Endothelial cell of umbilical vein (primary cell): ENCODE measurements around the gene SLC7A8. TPM values are rescaled to one million over a fixed set of nuclear protein-coding genes. Genes with fewer than 3 reads are reported as not detected.

Source experiments
- BruUV-seq: library from RNA; stranded (reverse); fragments of 400-500 nt; replicated peaks from 2 replicates; lab custom pipeline; 2021; lab: Mats Ljungman, UMichigan
- CTCF ChIA-PET: fragments of 300-600, 350-600 bp; sonication (Branson Sonifier 250); formaldehyde crosslinking; loops from one replicate; lab custom pipeline; 2021; ENCODE audit warnings: antibody characterized with exemption, inconsistent platforms; lab: Charles Lee
- POLR2A ChIA-PET: fragments of 300-600, 350-600 bp; sonication (Branson Sonifier 250); formaldehyde crosslinking; loops from one replicate; lab custom pipeline; 2021; ENCODE audit warnings: antibody characterized with exemption, inconsistent platforms; lab: Charles Lee
- DNase-seq: peaks from one replicate; pipeline ENCODE4 v3.0.0-alpha.2; 2011; ENCODE audit warnings: low read depth, low spot score
- FAIRE-seq: peaks from 2 replicates; lab custom pipeline; 2011; peaks lifted over from hg19 to GRCh38; lab: Jason Lieb, UNC
- H2AFZ ChIP-seq: 2 replicates; pipeline ENCODE4 v1.6.0; 2012; ENCODE audit warnings: low read depth, low read length, control low read depth, inconsistent platforms
- H3K27ac ChIP-seq: 2 replicates; pipeline ENCODE4 v1.5.1; 2011; ENCODE audit warnings: low read depth, mild to moderate bottlenecking, control low read depth, low read length, moderate library complexity; ENCODE audit not compliant: insufficient read depth
- H3K27me3 ChIP-seq, 2 experiments: 2 replicates each; pipeline versions ENCODE4 v1.6.0 to v1.6.1; 2011; ENCODE audit warnings: low read length in 2 of 2, mixed read lengths in 1 of 2; ENCODE audit not compliant: control insufficient read depth in 2 of 2, insufficient read depth in 2 of 2
- H3K36me3 ChIP-seq, 2 experiments: 2 replicates in 1 of 2; 3 replicates in 1 of 2; pipeline ENCODE4 v1.5.1; 2011; ENCODE audit warnings: low read length in 2 of 2, mild to moderate bottlenecking in 1 of 2, moderate library complexity in 1 of 2; ENCODE audit not compliant: control insufficient read depth in 2 of 2, insufficient read depth in 2 of 2; ENCODE audit errors: extremely low read depth in 1 of 2
- H3K4me1 ChIP-seq: 3 replicates; pipeline ENCODE4 v1.5.1; 2011; ENCODE audit warnings: mild to moderate bottlenecking, low read length; ENCODE audit not compliant: control insufficient read depth, insufficient read depth; ENCODE audit errors: extremely low read depth
- H3K4me2 ChIP-seq: 2 replicates; pipeline ENCODE4 v1.6.1; 2011; ENCODE audit warnings: low read length, control low read depth, mixed read lengths; ENCODE audit not compliant: insufficient read depth
- H3K4me3 ChIP-seq, 3 experiments: fragments of 200-600 bp in 1 of 3; sonication (generic), shearing (Covaris generic) in 1 of 3; replicated peaks in 1 of 3; 2 replicates each; pipeline ENCODE4 v1.5.1; 2011 to 2016; ENCODE audit warnings: control low read depth in 3 of 3, low read length in 3 of 3, mild to moderate bottlenecking in 2 of 3, inconsistent platforms in 1 of 3, low read depth in 1 of 3, moderate library complexity in 1 of 3; ENCODE audit not compliant: insufficient read depth in 1 of 3
- H3K79me2 ChIP-seq: 2 replicates; pipeline ENCODE4 v1.6.0; 2012; ENCODE audit warnings: low read length, inconsistent platforms; ENCODE audit not compliant: control insufficient read depth, insufficient read depth
- H3K9ac ChIP-seq: replicated peaks from 2 replicates; pipeline ENCODE3; 2011; ENCODE audit warnings: low read length, control low read depth; ENCODE audit not compliant: insufficient read depth; ENCODE audit errors: extremely low read depth
- H3K9me1 ChIP-seq: replicated peaks from 3 replicates; pipeline ENCODE4 v1.6.0; 2011; ENCODE audit warnings: mild to moderate bottlenecking, low read length; ENCODE audit not compliant: control insufficient read depth, insufficient read depth; ENCODE audit errors: extremely low read depth
- H3K9me3 ChIP-seq: replicated peaks from 2 replicates; pipeline ENCODE4 v1.5.1; 2012; ENCODE audit warnings: low read length, inconsistent platforms; ENCODE audit not compliant: control insufficient read depth, insufficient read depth
- H4K20me1 ChIP-seq: replicated peaks from 2 replicates; pipeline ENCODE3; 2011; ENCODE audit warnings: mild to moderate bottlenecking, low read length; ENCODE audit not compliant: control insufficient read depth, insufficient read depth; ENCODE audit errors: extremely low read depth
- CTCF ChIP-seq, 2 donors: IDR thresholded peaks; 1 replicate in 1 of 2; 2 replicates in 1 of 2; pipeline ENCODE4 v1.5.1; 2011; ENCODE audit warnings: low read length in 2 of 2, mild to moderate bottlenecking in 2 of 2, moderate library complexity in 2 of 2, control low read depth in 1 of 2, inconsistent platforms in 1 of 2, low read depth in 1 of 2; ENCODE audit not compliant: insufficient read depth in 1 of 2; ENCODE audit errors: extremely low read depth in 1 of 2
- EZH2 ChIP-seq: IDR thresholded peaks from 2 replicates; pipeline ENCODE4 v1.6.1; 2012; ENCODE audit warnings: borderline replicate concordance, low read depth, mild to moderate bottlenecking, moderate library complexity, low read length, inconsistent platforms; ENCODE audit not compliant: severe bottlenecking
- FOS ChIP-seq: IDR thresholded peaks from 2 replicates; pipeline ENCODE4 v1.6.1; 2011; ENCODE audit warnings: mild to moderate bottlenecking, low read length, moderate library complexity, borderline replicate concordance; ENCODE audit not compliant: insufficient read depth
- GATA2 ChIP-seq: IDR thresholded peaks from 2 replicates; pipeline ENCODE4 v1.7.0; 2011; ENCODE audit warnings: low read depth, mild to moderate bottlenecking, moderate library complexity, mixed read lengths, low read length; ENCODE audit not compliant: insufficient read length, insufficient read depth
- JUN ChIP-seq: IDR thresholded peaks from 2 replicates; pipeline ENCODE4 v1.6.1; 2011; ENCODE audit warnings: borderline replicate concordance, low read depth; ENCODE audit not compliant: insufficient read length, insufficient read depth
- MAX ChIP-seq: IDR thresholded peaks from 2 replicates; pipeline ENCODE4 v1.6.1; 2011; ENCODE audit not compliant: insufficient read depth, insufficient read length
- MYC ChIP-seq: IDR thresholded peaks from one replicate; pipeline ENCODE4 v1.6.1; 2011; ENCODE audit warnings: mild to moderate bottlenecking, low read depth, low read length
- POLR2A ChIP-seq: IDR thresholded peaks from 2 replicates; pipeline ENCODE4 v1.6.1; 2012; ENCODE audit warnings: low read depth, mild to moderate bottlenecking, control low read depth, low read length
- POLR2AphosphoS5 ChIP-seq: IDR thresholded peaks from 2 replicates; pipeline ENCODE4 v1.6.1; 2012; ENCODE audit warnings: low read depth, mild to moderate bottlenecking, control low read depth, low read length, moderate library complexity; ENCODE audit not compliant: insufficient read depth
- dilution Hi-C: fragments of 300-500 bp; cut with MboI; formaldehyde crosslinking; loops from one replicate; pipeline ENCODE4 v1.15.0; 2019; ENCODE audit warnings: low sequenced_read_pairs; ENCODE audit not compliant: extremely low pct_ligation_motif_present
- intact Hi-C: fragments of 100-400 bp; cut with micrococcal nuclease; formaldehyde crosslinking; loops from one replicate; pipeline ENCODE4 v1.10.0; 2022
- polyA plus RNA-seq, 4 experiments: library from polyadenylated mRNA; depleted of rRNA in 3 of 4; stranded (reverse) in 3 of 4; unstranded in 1 of 4; fragments of >200 nt; gene quantifications; 2 replicates each; pipeline versions ENCODE4 v1.2.1 to v1.2.3, GENCODE V29; 2011 to 2012; ENCODE audit warnings: missing spikeins in 1 of 4
- total RNA-seq: library from RNA; stranded (reverse); gene quantifications from 2 replicates; pipeline ENCODE4 v1.2.3, GENCODE V29; 2021

SLC7A8 gene
- total and polyA plus RNA-seq, 2 donors (not counting 3 experiments of a cell fraction or from before 2014, with no cell fraction given) = 0.76 to 1.1 TPM

- dilution Hi-C loops (no loop called here), intact Hi-C loops (no loop called here)
- no peak overlapping the region for H3K4me2 ChIP-seq
- no peak overlapping the region for H2AFZ ChIP-seq
- H3K79me2 ChIP-seq = no peaks in the 10 kb centered on the region
- no peaks in the 10 kb centered on the region for H3K36me3 ChIP-seq
- no peaks in the 10 kb centered on the region for H4K20me1 ChIP-seq
- BruUV-seq = no TSS peak
- no peaks in the 10 kb centered on the region for H3K9me1 ChIP-seq
- no peaks in the 10 kb centered on the region for H3K9me3 ChIP-seq
- no peak overlapping the region for H3K27ac ChIP-seq
- H3K4me1 ChIP-seq = peaks cover 29% of the 10 kb centered on the region
- ChIA-PET CTCF (interaction anchor here (0.8 to 14.5 kb wide), 5 partner anchors 8 to 52 kb away, joined by 3 to 1289 read pairs (median 6); partner anchors contain the start of gene SLC7A8), POLR2A (no interaction called here)
- H3K4me3 ChIP-seq = no peak overlapping the region
- DNase-seq = no peak
- no peak for FAIRE-seq
- no peak overlapping the region for H3K9ac ChIP-seq
- no peak for TF ChIP-seq FOS
- peak; percentile 52 for TF ChIP-seq GATA2
- H3K27me3 ChIP-seq = no peaks in the 10 kb centered on the region
These were observed 54.3 kb downstream of the SLC7A8 start for GRCh38 chr14:23128969-23129758.

GRCh38 chr14:23127861-23128260 is 55.6 kb downstream of the SLC7A8 start:
- FAIRE-seq (no peak), DNase-seq (no peak)
- no peak overlapping the region for H3K27ac ChIP-seq
- ChIA-PET CTCF (interaction anchor here (14.5 kb wide), 1 partner anchor 51 kb away, joined by 1289 read pairs; the partner anchor contains the start of gene SLC7A8), POLR2A (no interaction called here)
- no peak overlapping the region for H3K4me3 ChIP-seq
- dilution Hi-C loops (no loop called here), intact Hi-C loops (no loop called here)
- no peaks in the 10 kb centered on the region for H3K9me1 ChIP-seq
- H3K9me3 ChIP-seq = no peaks in the 10 kb centered on the region
- H2AFZ ChIP-seq = no peak overlapping the region
- no peak overlapping the region for H3K9ac ChIP-seq
- H3K4me1 ChIP-seq = peaks cover 32% of the 10 kb centered on the region
- no peaks in the 10 kb centered on the region for H3K27me3 ChIP-seq
- BruUV-seq = no TSS peak
- no peaks in the 10 kb centered on the region for H3K36me3 ChIP-seq
- no peak overlapping the region for H3K4me2 ChIP-seq
- no peaks in the 10 kb centered on the region for H3K79me2 ChIP-seq
- H4K20me1 ChIP-seq = no peaks in the 10 kb centered on the region
- no peak for TF ChIP-seq FOS
- TF ChIP-seq POLR2AphosphoS5 = no peak
- no peak for TF ChIP-seq MAX
- no peak for TF ChIP-seq EZH2
- no peak for TF ChIP-seq JUN
- no peak for TF ChIP-seq MYC
- TF ChIP-seq GATA2 = no peak
- TF ChIP-seq POLR2A = no peak
- no peak for TF ChIP-seq CTCF (IDR thresholded peaks at IDR 0.05; ENCODE audit: extremely low read depth in 1 of 2, insufficient read depth in 1 of 2, low read depth in 1 of 2, low read length in 2 of 2)
